CD1c-positive myeloid dendritic cell (primary cell): Measurements from ENCODE around the gene GRIN2D.

Experiments used
- DNase-seq: peaks from one replicate; pipeline ENCODE4 v3.0.0-alpha.2; 2016; ENCODE audit errors: extremely low spot score

GRIN2D gene

DNA sequence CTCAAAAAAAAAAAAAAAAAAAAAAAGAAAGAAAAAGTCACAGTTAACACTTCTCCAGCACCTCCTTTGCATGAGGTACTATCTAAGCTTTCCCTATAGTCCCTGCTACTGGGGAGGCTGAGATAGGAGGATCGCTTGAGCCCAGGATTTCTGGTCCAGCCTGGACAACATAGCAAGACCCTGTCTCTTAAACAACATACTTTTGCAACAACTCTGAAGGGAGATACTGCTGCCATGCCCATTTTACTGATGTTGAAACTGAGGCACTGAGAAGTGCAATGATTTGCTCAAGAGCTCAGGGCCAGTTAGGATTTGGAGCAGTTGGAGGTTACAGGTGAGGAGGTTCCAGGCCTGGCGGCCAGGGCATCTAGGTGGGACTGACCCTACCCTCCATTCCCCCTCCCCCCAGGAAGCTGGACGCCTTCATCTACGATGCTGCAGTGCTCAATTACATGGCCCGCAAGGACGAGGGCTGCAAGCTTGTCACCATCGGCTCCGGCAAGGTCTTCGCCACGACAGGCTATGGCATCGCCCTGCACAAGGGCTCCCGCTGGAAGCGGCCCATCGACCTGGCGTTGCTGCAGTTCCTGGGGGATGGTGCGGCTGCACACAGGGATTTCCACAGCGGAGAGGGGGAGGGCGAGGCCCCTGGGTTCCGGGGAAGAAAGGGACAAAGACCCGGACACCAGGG, 48.0 kb downstream of the GRIN2D start:
- DNase-seq: no peak

DNA sequence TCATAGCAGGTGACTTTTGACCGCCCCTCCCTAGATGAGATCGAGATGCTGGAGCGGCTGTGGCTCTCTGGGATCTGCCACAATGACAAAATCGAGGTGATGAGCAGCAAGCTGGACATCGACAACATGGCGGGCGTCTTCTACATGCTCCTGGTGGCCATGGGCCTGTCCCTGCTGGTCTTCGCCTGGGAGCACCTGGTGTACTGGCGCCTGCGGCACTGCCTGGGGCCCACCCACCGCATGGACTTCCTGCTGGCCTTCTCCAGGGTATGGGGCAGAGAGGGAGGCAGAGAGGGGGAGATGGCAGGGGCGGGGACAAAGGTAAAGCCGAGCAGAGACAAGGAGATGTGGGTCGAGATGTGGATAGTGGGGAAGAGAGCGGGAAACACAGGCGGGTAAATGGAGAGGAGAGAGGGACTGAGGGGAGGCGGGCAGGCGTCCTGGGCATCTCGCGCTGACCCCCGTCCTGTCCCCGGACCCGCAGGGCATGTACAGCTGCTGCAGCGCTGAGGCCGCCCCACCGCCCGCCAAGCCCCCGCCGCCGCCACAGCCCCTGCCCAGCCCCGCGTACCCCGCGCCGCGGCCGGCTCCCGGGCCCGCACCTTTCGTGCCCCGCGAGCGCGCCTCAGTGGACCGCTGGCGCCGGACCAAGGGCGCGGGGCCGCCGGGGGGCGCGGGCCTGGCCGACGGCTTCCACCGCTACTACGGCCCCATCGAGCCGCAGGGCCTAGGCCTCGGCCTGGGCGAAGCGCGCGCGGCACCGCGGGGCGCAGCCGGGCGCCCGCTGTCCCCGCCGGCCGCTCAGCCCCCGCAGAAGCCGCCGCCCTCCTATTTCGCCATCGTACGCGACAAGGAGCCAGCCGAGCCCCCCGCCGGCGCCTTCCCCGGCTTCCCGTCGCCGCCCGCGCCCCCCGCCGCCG, 48.9 kb downstream of the GRIN2D start:
- no peak for DNase-seq

DNA sequence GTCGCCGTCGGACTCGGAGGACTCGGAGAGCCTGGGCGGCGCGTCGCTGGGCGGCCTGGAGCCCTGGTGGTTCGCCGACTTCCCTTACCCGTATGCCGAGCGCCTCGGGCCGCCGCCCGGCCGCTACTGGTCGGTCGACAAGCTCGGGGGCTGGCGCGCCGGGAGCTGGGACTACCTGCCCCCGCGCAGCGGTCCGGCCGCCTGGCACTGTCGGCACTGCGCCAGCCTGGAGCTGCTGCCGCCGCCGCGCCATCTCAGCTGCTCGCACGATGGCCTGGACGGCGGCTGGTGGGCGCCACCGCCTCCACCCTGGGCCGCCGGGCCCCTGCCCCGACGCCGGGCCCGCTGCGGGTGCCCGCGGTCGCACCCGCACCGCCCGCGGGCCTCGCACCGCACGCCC, 49.8 kb downstream of the GRIN2D start:
- DNase-seq: peak; percentile 42
